ENCODE data around the gene LRRC32.

The LRRC32 gene

DNA sequence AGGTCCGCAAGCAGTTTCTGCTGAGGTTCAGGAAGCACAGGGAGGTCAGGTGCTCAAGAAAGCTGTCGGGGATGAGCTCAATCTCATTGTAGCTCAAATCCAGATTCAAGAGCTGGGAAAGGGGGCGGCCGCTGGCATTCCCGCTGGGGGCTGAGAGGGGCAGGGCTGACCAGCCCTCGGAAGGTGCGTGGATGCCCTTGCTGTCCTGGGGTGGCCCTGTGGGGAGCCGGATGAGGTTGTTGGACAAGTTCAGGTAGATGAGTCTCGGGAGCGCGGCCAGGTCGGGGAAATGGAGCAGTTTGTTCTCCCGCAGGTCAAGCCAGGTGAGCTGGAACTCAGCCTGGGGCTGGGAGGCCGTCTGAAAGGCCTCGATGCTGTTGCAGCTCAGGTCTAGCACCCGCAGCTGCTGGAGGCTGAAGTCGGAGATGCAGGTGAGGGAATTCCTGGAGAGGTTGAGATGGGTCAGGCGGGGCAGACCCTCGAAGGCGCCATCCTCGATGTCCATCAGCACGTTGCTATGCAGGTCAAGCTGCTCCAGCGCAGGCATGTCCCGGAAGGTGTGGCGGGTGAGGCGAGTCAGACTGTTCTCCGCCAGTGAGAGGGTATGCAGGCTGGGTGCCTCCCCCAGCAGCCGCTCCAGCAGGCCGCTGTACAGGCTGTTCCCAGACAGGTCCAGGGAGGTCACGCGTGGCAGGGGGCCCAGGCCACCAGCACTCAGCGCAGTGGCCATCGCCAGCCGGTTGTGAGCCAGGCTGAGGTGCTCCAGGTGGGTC is 9.8 kb downstream of the LRRC32 start:
- Mint-ChIP-seq H3K36me3 (ENCODE audit: insufficient read depth) (peaks cover 6% of the 10 kb centered on the region), H3K9me3 (no peaks in the 10 kb centered on the region), H3K27ac (no peak overlapping the region)

DNA sequence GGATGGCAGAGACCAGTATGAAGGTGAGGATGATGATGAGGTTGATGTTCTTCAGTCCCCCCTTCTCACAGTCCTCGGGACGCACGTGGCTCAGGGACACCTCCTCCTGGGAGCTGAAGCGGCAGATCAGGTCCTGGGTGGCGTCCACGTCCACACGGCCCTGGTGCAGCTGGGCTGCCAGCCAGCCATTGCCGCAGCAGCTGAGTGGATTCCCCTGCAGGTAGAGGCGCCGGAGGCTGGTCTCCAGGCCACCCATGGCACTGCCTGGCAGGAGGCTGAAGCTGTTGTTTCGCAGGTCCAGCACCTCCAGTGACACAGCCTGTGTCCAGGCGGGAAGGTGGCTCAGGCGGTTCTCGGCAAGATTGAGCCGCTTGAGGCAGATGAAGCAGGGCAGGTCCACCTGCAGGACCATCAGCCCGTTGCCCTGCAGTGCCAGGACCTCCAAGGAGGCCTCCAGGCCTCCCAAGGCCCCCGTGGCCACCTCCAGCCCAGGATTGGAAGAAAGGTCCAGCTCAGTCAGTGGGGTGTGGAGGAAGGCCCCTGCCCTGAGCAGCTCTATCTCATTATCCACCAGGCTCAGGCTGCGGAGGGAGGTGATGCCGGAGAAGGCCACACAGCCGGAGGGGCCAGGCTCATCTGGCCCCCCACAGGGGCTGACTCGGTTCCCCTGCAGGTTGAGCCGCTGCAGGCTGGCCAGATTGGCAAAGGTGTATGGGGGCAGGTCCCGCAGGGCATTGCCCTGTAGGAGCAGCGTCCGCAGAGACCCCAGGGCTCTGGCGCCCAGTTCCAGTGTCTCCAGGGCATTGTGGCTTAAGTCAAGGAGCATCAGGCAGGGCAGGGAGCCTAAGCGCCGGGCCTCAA is 10.6 kb downstream of the LRRC32 start:
- Mint-ChIP-seq H3K27ac (no peak overlapping the region), H3K4me3 (no peak overlapping the region), H3K4me1 (ENCODE audit: low read depth in 2 of 2) (peaks cover 11 to 12% of the 10 kb centered on the region in 2 donors), H3K36me3 (ENCODE audit: insufficient read depth) (peaks cover 6% of the 10 kb centered on the region), H3K9me3 (no peaks in the 10 kb centered on the region), H3K27me3 (no peaks in the 10 kb centered on the region)
- DNase-seq = no peak
- ATAC-seq (replicated peaks) = no peak

More for the DNA sequence above, 9.8 kb downstream of the LRRC32 start:
- DNase-seq (no peak), ATAC-seq (replicated peaks) (no peak)
- Mint-ChIP-seq H3K4me3 (no peak overlapping the region), H3K27me3 (no peaks in the 10 kb centered on the region), H3K4me1 (ENCODE audit: low read depth in 2 of 2) (peaks cover 16 to 19% of the 10 kb centered on the region in 2 donors)

DNA sequence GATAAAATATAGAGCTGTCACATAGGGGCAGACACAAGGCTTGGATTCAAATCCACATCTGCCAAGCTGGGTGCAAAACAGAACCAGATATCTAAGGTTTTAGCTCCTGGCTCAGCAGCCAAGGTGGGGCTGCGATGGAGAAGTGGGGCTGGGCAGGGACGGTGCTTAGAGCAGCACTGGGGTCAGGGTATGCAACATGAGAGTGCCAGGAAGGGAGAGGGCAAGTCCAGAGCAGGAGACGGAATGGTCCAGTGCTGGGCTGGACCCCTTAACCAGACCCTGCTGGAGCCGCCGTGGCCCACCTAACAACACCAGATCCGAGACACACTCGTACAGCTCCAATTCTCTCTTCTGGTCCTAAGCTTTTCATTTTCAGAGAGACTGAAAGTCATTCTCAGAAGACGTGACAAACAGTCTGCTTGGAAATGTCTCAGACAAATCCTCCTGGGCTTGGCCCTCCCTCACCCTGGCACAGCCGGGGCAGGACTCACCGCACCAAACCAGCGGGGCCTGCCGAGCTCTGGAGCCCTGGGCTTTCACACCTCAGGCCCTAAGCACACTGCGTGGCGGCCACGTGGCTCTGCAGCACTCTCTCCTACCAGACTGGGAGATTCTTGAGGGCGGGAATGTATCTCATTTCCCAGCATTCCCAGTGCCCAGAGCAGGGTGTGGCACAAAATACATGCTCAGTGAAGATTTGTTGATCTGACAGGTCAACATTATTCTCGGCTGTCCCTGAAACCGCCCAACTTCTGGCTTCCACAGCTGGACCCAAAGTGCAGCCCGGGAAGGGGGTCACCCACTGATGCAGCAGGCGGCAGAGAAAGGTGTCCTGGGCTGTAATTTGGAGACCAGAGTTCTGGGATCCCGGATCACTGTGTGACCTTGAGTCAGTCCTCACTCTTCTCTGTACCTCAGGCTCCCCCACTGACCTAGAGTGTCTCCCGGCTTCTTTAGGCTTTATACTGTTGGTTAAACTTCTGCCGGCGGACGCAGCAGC is 11.6 kb downstream of the LRRC32 start:
- ATAC-seq (replicated peaks) (no peak), DNase-seq (no peak)
- Mint-ChIP-seq H3K36me3 (ENCODE audit: insufficient read depth) (peaks cover 3% of the 10 kb centered on the region), H3K27ac (no peak overlapping the region), H3K4me1 (ENCODE audit: low read depth in 2 of 2) (peaks cover 5 to 6% of the 10 kb centered on the region in 2 donors), H3K4me3 (no peak overlapping the region), H3K27me3 (peaks cover 0 to 4% of the 10 kb centered on the region in 2 donors), H3K9me3 (no peaks in the 10 kb centered on the region)

DNA sequence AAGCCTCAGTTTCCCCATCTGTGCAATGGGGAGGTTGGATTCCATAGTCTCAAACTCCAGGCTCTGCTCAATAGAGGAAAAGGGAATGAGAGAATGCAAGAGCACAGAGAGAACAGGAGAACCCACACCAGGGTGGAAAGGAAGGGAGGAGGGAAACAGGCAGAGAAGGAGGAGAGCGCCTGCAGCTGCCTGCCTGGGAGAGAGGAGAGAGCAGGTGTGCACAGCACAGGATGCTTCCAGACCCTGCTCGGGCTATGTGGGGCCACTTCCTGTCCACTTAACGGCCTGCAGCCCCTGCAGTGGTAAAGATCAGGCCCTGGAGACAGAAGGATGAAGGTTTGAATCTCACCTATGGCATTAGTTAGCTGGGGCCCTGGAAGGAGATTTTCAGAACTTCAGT is 12.3 kb downstream of the LRRC32 start:
- H3K4me3 Mint-ChIP-seq = no peak overlapping the region
- no peaks in the 10 kb centered on the region for H3K36me3 Mint-ChIP-seq (ENCODE audit: insufficient read depth)
- H3K4me1 Mint-ChIP-seq (ENCODE audit: low read depth in 2 of 2) = peaks cover 0 to 2% of the 10 kb centered on the region in 2 donors
- no peak for DNase-seq
- H3K9me3 Mint-ChIP-seq = no peaks in the 10 kb centered on the region
- H3K27me3 Mint-ChIP-seq = peaks cover 0 to 11% of the 10 kb centered on the region in 2 donors
- H3K27ac Mint-ChIP-seq = peak overlapping the region in 1 of 2 donors; percentile 3
- no peak for ATAC-seq (replicated peaks)

DNA sequence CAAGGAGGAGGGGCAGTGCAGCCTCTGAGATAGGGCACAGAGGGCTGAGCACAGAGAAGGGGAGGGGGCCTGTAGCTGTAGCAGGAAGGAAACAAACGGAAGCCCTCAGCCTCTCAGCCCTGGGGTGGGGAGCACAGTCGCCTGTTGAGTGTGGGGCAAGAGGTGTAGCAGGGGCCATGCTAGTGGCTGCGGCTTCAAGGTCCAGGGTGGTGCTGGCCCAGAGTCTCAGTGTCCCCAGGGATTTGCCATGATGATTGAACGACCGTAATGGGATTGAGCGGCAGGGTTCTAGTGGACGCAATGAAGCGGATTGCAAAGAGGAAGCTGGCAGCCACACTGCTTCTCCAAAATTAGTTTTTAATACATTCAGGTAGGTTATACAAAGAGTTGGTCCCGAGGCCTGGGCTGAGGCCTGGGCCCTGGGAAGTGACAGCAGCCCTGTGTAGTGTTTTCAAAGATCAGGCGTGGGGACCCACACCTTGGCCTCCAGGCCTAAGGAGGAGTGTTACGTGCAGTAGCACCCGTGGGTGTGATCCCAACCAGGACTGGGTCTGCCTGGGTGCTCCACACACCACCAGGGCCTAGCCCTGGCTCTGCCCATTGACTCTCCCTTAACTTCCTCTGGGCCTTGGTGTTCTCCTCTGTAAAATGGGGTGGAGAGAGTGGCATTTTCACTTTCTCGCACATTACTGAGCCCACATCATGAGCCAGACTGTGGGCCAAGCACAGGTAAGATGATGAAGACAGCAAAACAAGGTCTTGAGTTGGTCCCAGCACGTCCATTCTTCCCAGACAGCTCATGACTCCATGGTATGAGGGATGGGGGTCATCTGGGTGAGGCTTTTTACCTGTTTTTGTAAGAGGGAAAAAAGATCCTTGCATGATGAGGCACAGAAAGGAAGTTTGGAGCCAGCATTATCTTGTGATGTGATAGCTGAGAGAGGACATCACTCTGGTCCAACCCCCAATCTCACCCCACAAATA is 13.1 kb downstream of the LRRC32 start:
- DNase-seq (no peak), ATAC-seq (replicated peaks) (no peak)
- peak overlapping the region in 1 of 2 donors; percentile 3 for H3K27ac Mint-ChIP-seq
- H3K27me3 Mint-ChIP-seq = peaks cover 0 to 15% of the 10 kb centered on the region in 2 donors
- no peak overlapping the region for H3K4me3 Mint-ChIP-seq
- no peaks in the 10 kb centered on the region for H3K36me3 Mint-ChIP-seq (ENCODE audit: insufficient read depth)
- H3K9me3 Mint-ChIP-seq = no peaks in the 10 kb centered on the region
- H3K4me1 Mint-ChIP-seq (ENCODE audit: low read depth in 2 of 2) = peaks cover 0 to 2% of the 10 kb centered on the region in 2 donors

DNA sequence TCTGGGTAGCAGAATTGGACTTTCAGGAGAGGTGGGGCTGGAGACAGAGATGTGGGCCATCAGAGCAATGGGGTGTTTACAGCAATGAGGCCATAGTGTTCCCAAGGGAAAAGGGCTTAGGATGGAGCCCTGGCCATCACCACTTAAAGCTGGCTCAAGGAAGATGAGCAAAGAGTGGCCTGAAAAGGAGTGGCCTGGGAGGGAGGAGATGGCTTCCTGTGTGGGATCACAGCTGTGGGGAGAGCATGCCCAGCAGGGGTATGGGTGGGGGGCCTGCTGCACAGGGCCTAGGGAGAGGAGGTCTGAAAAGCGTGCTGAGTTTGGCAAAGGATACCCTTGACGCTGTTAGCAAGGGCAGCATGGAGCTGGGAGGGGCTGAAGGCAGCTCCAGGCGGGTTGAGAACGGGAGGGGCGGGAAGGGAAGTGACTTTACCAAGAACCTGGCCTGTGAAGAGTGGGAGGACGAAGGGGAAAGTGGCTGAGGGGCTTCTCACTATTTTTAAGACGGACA is 13.9 kb downstream of the LRRC32 start:
- H3K27ac Mint-ChIP-seq = no peak overlapping the region
- no peaks in the 10 kb centered on the region for H3K36me3 Mint-ChIP-seq (ENCODE audit: insufficient read depth)
- H3K4me3 Mint-ChIP-seq = no peak overlapping the region
- H3K4me1 Mint-ChIP-seq (ENCODE audit: low read depth in 2 of 2) = peaks cover 0 to 2% of the 10 kb centered on the region in 2 donors
- H3K9me3 Mint-ChIP-seq = no peaks in the 10 kb centered on the region
- no peak for ATAC-seq (replicated peaks)
- H3K27me3 Mint-ChIP-seq = peaks cover 0 to 15% of the 10 kb centered on the region in 2 donors
- DNase-seq = no peak

DNA sequence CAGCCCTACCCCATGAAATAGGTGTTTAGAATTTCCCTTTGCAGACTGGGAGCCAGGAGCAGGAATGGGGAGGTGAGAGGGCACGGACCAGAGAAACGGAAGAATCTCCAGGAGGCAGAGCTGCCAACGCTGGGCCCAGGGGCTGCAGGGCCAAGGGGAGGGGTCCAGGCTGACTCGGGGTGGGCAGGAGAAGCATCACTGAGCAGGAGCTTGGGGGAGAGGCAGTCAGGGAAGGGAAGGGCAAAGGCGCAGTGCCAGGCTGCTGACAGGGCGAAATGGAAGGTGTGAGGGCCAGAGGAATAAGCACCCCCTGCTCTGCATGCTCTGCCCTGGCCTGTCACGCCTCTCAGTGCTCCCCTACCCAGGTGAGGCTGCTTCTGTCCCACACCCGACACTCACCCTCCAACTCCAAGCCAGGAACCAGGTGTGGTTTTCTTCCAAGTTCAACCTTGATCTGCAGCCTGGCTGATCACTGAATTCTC is 14.5 kb downstream of the LRRC32 start:
- no peak overlapping the region for H3K27ac Mint-ChIP-seq
- ATAC-seq (replicated peaks) = no peak
- peaks cover 2 to 17% of the 10 kb centered on the region in 2 donors for H3K27me3 Mint-ChIP-seq
- H3K36me3 Mint-ChIP-seq (ENCODE audit: insufficient read depth) = no peaks in the 10 kb centered on the region
- H3K9me3 Mint-ChIP-seq = no peaks in the 10 kb centered on the region
- H3K4me3 Mint-ChIP-seq = no peak overlapping the region
- no peak for DNase-seq
- H3K4me1 Mint-ChIP-seq (ENCODE audit: low read depth in 2 of 2) = peaks cover 0 to 2% of the 10 kb centered on the region in 2 donors

DNA sequence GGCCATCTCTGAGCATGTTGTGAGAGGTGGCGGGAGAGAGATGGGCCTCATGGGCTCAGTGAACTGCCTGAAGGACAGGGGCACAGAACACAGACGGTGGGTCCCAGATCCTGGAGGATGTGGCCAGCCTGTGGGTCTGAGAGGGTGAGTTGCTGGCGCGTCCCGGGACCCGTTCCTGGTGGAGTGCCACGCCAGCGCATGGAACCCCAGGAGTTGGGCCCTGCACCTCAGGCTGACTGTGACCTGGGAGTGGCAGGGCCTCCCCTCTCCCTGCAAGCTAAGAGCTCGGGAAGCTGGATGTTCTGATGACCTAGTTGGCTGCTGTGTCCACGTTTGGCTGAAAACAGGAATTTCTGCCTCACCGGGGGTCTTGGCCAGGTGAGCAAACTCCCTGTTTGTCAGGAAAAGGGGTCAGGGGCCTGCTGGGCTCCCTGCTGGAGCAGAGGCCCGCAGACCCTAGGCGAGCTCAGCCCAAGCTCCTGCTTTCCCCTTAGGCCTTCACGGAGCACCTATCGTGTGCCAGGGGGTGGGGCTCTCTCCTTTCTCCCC is 15.0 kb downstream of the LRRC32 start:
- DNase-seq (no peak), ATAC-seq (replicated peaks) (no peak)
- no peaks in the 10 kb centered on the region for H3K36me3 Mint-ChIP-seq (ENCODE audit: insufficient read depth)
- no peak overlapping the region for H3K27ac Mint-ChIP-seq
- H3K4me3 Mint-ChIP-seq = no peak overlapping the region
- H3K27me3 Mint-ChIP-seq = peaks cover 7 to 22% of the 10 kb centered on the region in 2 donors
- H3K4me1 Mint-ChIP-seq (ENCODE audit: low read depth in 2 of 2) = peaks cover 0 to 2% of the 10 kb centered on the region in 2 donors
- H3K9me3 Mint-ChIP-seq = no peaks in the 10 kb centered on the region

DNA sequence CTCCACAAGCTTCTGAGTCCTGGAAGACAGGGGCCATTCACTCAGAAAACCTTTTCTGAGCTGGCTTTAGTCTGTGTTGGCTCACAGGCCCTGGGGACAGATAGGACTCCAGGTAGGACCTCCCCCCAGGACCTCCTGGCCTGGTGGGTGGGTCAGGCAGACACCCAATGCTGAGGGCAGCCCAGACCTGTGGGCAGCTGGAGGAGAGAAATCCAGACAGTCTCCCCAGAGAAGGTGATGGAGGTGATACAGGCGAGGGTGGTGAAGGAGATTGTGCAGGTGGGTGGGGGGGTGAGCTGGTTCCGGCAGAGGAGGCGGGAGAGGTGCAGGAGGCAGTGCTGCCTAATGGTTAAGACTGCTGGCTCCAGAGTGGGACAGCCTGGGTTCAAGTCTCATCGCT is 15.6 kb downstream of the LRRC32 start:
- Mint-ChIP-seq H3K27ac (no peak overlapping the region), H3K4me1 (ENCODE audit: low read depth in 2 of 2) (peaks cover 0 to 2% of the 10 kb centered on the region in 2 donors), H3K27me3 (peaks cover 11 to 28% of the 10 kb centered on the region in 2 donors), H3K4me3 (no peak overlapping the region), H3K9me3 (no peaks in the 10 kb centered on the region), H3K36me3 (ENCODE audit: insufficient read depth) (no peaks in the 10 kb centered on the region)
- DNase-seq = no peak
- ATAC-seq (replicated peaks) = no peak

DNA sequence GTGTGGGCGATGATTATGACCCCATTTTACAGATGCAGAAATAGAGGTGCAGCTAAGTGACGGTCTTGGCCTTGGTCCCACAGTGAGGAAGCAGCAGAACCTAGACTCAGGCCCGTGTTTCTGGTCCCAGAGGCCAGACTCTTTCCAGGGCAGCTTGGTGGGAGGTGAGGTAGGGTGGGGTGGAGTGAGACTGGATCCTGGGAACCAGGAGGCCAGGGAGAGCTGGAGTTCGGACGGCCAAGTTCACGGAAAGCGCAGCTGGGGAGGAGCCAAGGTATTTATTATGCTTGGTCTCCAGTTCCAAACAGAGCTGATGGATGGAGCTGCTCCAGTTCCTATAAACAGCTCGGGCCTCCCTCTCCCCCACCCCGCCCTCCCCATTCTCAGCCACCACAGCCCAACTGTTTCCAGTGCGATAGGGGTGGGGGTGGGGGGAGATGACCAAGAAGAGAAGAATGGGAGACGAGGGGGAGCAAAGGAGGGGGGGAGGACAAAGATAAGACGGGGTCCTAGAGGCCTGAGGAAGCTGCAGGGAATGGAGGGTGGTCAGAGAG is 16.2 kb downstream of the LRRC32 start:
- Mint-ChIP-seq H3K9me3 (no peaks in the 10 kb centered on the region), H3K4me1 (ENCODE audit: low read depth in 2 of 2) (peaks cover 0 to 2% of the 10 kb centered on the region in 2 donors), H3K4me3 (no peak overlapping the region), H3K36me3 (ENCODE audit: insufficient read depth) (no peaks in the 10 kb centered on the region), H3K27ac (no peak overlapping the region), H3K27me3 (peaks cover 15 to 34% of the 10 kb centered on the region in 2 donors)
- ATAC-seq (replicated peaks) (no peak), DNase-seq (no peak)

DNA sequence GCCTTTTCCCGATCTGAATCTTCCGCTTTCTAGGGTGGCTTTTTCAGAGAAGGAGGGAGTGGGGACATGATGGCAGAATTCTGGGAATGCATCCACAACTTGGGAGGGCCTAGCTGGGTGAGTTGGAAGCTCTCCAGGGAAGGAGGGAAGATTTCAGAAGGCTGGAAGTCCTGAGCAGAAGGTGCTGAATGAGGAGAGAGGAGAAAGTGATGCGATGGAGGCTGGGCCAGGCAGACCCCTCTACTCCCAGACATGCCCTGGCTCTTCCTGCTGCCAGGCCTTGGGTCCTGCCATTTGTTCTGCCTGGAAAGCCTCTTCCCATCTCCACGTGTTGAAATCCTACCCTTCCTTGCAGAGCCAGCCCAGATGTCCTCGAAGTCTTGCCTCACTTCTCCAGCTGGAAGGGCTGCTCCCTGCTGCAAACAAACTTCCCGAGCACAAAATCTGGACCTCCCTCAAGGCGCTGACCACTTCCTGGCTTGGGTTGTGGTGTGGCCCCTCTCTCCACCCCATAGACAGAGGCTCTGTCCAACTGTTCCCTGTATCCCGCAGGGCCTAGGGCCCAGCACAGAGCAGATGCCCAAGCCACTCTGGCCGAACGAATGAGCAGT is 16.8 kb downstream of the LRRC32 start:
- H3K36me3 Mint-ChIP-seq (ENCODE audit: insufficient read depth) = no peaks in the 10 kb centered on the region
- H3K27ac Mint-ChIP-seq = no peak overlapping the region
- no peak for DNase-seq
- H3K9me3 Mint-ChIP-seq = no peaks in the 10 kb centered on the region
- ATAC-seq (replicated peaks) = no peak
- peaks cover 0 to 2% of the 10 kb centered on the region in 2 donors for H3K4me1 Mint-ChIP-seq (ENCODE audit: low read depth in 2 of 2)
- peaks cover 20 to 40% of the 10 kb centered on the region in 2 donors for H3K27me3 Mint-ChIP-seq
- H3K4me3 Mint-ChIP-seq = no peak overlapping the region
